Measurements from ENCODE around the gene NASP. TPM values are rescaled to one million over a fixed set of nuclear protein-coding genes. Genes with fewer than 3 reads are reported as not detected.

The NASP gene
- total RNA-seq, 1 donor from 2014 or later, result 269 TPM

DNA sequence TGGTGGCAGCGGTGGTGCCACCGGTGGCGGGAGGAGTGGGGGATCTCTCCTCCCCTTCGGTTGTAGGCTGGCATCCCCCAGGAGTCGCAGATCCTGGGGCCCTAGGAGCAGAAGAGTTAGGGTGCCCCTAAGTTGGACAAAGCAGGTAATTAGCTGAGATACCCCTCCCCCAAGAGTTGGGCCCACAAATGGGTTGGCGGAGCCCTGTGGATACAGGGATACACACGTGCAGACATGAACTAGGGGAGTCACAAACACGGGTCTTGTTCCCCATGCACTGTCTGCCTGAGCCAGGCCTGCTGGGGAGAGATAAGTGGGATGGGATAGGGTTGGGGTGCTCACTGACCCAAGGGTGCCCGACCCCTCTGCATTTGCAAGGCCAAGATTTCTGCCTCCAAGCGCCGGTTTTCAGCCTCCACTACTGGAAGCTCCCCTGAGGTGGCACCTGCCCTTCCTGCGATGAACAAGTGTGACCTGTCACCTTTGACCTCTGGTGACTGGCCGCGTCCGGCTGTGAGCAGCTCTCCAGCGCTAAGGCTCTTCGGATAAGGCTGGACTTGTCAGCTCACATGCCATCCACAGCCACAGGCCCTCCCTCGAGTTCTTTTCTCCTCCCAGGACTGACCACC, 38.2 kb downstream of the NASP start:
- no peaks in the 10 kb centered on the region for H3K9me3 Mint-ChIP-seq
- H3K4me1 Mint-ChIP-seq (ENCODE audit: unreplicated experiment), result no peaks in the 10 kb centered on the region
- DNase-seq (ENCODE audit: extremely low spot score, unreplicated experiment), result no peak
- H3K27me3 Mint-ChIP-seq, result no peaks in the 10 kb centered on the region
- no peak overlapping the region for H3K4me3 Mint-ChIP-seq
- no peak overlapping the region for H3K27ac Mint-ChIP-seq
- H3K36me3 Mint-ChIP-seq, result peaks cover 22% of the 10 kb centered on the region
- TF ChIP-seq CTCF (conservative IDR thresholded peaks at IDR 0.05), result no peak

DNA sequence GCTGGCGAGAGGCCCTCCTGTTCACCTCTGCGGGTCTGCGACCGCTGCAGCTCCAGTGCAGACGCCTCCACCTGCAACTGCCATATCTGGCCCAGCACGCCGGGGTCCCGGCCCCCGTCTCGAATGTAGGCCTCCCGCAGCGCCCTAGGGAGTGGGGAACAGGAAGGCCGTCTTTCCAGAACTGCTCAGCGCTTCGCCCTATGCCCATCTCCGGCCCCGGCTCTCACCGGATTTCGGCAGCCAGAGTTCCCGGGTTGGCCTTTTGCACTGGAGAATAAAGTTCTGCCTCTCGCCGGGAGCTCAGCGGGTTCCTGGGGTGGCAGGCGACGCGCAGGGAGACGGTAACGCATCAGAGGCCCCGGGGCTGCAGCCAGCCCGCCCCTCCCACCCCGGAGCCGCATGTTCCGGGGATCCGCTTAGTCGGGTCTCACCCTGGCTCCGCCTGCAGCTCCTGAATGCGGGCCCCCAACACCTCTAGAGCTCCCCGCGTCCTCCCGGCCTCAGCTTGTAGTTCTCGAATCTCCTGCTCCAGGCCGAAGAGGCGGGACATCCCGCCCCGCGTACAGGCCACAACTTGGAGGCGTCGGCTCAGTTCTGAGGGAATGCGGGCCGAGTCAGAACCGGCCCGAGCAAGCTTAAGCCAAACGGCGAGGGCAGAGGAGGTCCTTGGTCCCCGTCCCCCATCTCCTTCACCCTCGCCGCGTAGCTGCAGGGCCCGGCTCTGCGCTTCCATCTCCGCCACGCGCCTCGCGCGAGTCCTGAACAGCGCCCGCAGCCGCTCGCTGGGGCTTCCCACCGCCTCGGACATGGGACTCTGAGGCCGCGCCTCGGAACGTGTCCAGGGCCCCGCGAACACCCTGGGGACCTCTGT, 38.9 kb downstream of the NASP start:
- H3K36me3 Mint-ChIP-seq, result peaks cover 19% of the 10 kb centered on the region
- TF ChIP-seq CTCF (conservative IDR thresholded peaks at IDR 0.05), result no peak
- no peak overlapping the region for H3K4me3 Mint-ChIP-seq
- H3K27ac Mint-ChIP-seq, result no peak overlapping the region
- H3K9me3 Mint-ChIP-seq, result no peaks in the 10 kb centered on the region
- H3K4me1 Mint-ChIP-seq (ENCODE audit: unreplicated experiment), result no peaks in the 10 kb centered on the region
- DNase-seq (ENCODE audit: extremely low spot score, unreplicated experiment), result no peak
- H3K27me3 Mint-ChIP-seq, result no peaks in the 10 kb centered on the region

GRCh38 chr1:45623972-45624371, 40.1 kb downstream of the NASP start, which contains the start of gene CCDC17:
CCDC17 (minus strand) TSS chr1:45624054; CDS start chr1:45623909, 145 bp downstream.
- Mint-ChIP-seq H3K27me3 (no peaks in the 10 kb centered on the region), H3K36me3 (peaks cover 17% of the 10 kb centered on the region), H3K27ac (peak within 1 kb of the TSS; percentile 46), H3K4me3 (no peak within 1 kb of the TSS), H3K4me1 (ENCODE audit: unreplicated experiment) (no peaks in the 10 kb centered on the region), H3K9me3 (no peaks in the 10 kb centered on the region)
- no peak for TF ChIP-seq CTCF (conservative IDR thresholded peaks at IDR 0.05)
- no peak for DNase-seq (ENCODE audit: extremely low spot score, unreplicated experiment)

DNA sequence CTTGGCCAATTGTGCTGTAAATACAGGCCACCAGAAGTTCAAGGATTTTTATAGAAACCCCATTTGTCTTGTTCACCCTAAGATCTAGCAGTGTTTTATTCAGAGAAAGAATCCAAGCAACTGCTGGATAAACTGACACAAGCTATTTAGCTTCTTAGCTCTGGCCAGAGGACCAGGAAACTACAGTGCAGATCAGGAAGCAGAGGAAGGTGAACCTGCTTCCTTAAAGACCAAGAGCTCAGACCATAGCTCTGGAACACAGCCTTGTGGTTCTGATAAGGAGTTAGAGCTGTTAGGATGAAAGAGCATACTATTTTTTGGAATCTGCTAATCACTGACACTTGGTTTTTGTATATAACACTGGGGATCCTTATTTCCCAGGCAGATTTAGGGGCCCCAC, 45.2 kb downstream of the NASP start:
- H3K27ac Mint-ChIP-seq, result no peak overlapping the region
- no peak overlapping the region for H3K4me3 Mint-ChIP-seq

GRCh38 chr1:45630429-45630828, 46.6 kb downstream of the NASP start:
- Mint-ChIP-seq H3K4me1 (ENCODE audit: unreplicated experiment) (no peaks in the 10 kb centered on the region), H3K27ac (no peak overlapping the region), H3K9me3 (no peaks in the 10 kb centered on the region), H3K36me3 (peaks cover 22% of the 10 kb centered on the region), H3K27me3 (no peaks in the 10 kb centered on the region), H3K4me3 (no peak overlapping the region)
- DNase-seq (ENCODE audit: extremely low spot score, unreplicated experiment), result no peak
- TF ChIP-seq CTCF (conservative IDR thresholded peaks at IDR 0.05), result no peak

More for the DNA sequence above, 45.2 kb downstream of the NASP start:
- Mint-ChIP-seq H3K27me3 (no peaks in the 10 kb centered on the region), H3K4me1 (ENCODE audit: unreplicated experiment) (no peaks in the 10 kb centered on the region), H3K9me3 (no peaks in the 10 kb centered on the region), H3K36me3 (peaks cover 27% of the 10 kb centered on the region)
- no peak for DNase-seq (ENCODE audit: extremely low spot score, unreplicated experiment)
- no peak for TF ChIP-seq CTCF (conservative IDR thresholded peaks at IDR 0.05)

Measured in type B pancreatic cell (in vitro differentiated cells).